ENCODE measurements around the gene SAMD5. TPM values are rescaled to one million over a fixed set of nuclear protein-coding genes. Genes with fewer than 3 reads are reported as not detected.

Gene SAMD5
- total and polyA plus RNA-seq, 10 of the 15 experiments (the other 5 are each of a cell fraction or from before 2014, with no cell fraction given): 0.01 to 0.23 (median 0.05) TPM; not detected in 5

DNA sequence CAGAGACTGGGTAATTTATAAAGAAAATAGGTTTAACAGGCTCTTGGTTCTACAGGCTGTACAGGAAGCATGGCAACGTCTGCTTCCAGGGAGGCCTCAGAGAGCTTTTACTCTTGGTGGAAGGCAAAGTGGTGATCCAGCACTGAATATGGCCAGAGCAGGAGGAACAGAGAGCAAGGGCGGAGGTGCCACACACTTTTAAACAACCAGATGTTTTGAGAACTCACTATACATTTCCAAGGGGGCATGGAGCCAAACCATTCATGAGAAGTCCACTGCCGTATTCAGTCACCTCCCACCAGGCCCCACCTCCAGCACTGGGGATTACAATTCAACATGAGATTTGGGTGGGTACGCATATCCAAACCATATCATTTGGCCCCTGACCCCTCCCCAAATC, 18.7 kb downstream of the SAMD5 start:
- in situ Hi-C loops (cut with MboI) (no loop called here), intact Hi-C loops (cut with micrococcal nuclease; ENCODE audit: unreplicated experiment) (no loop called here)
- no peaks in the 10 kb centered on the region for H3K27me3 ChIP-seq (replicated peaks in 1 of 2; ENCODE audit: control insufficient read depth in 2 of 2, insufficient read depth in 2 of 2, low read length in 1 of 2)
- no peak overlapping the region for H3K4me2 ChIP-seq (ENCODE audit: control insufficient read depth, insufficient read depth)
- H3K36me3 ChIP-seq (ENCODE audit: control insufficient read depth in 2 of 2, insufficient read depth in 2 of 2, low read length in 1 of 2): no peaks in the 10 kb centered on the region
- ATAC-seq: no peak
- WGBS (ENCODE audit: insufficient coverage, insufficient replicate concordance, low lambda C conversion rate, missing lambda C conversion rate): 13% methylated on average over 4 of the region's 4 CpGs
- no peak for DNase-seq (ENCODE audit: low read depth, low spot score)
- H4K20me1 ChIP-seq (ENCODE audit: control insufficient read depth, insufficient read depth): no peaks in the 10 kb centered on the region
- H2AFZ ChIP-seq (ENCODE audit: control insufficient read depth, low read depth, low read length): no peak overlapping the region
- CTCF ChIA-PET: no interaction called here
- BruUV-seq (replicated peaks): no TSS peak
- FAIRE-seq: no peak
- no peaks in the 10 kb centered on the region for H3K79me2 ChIP-seq (ENCODE audit: control insufficient read depth, insufficient read depth, low read length)
- H3K9me3 ChIP-seq (replicated peaks; ENCODE audit: control insufficient read depth, insufficient read depth, low read length): no peaks in the 10 kb centered on the region
- RAD21 ChIA-PET (ENCODE audit: unreplicated experiment): no interaction called here
- POLR2A ChIA-PET: no interaction called here
- H3K4me3 ChIP-seq: no peak overlapping the region
- H3K4me1 ChIP-seq (ENCODE audit: control insufficient read depth, insufficient read depth, low read length): no peaks in the 10 kb centered on the region
- no peak overlapping the region for H3K9ac ChIP-seq (ENCODE audit: control insufficient read depth, insufficient read depth, low read length)
- no peak overlapping the region for H3K27ac ChIP-seq (ENCODE audit: control insufficient read depth, insufficient read depth)
- SMC1A ChIA-PET (ENCODE audit: uncharacterized antibody, unreplicated experiment): interaction anchor here (0.6 to 0.8 kb wide), 2 partner anchors 31 to 33 kb away, joined by 3 read pairs; no protein-coding TSS in a partner anchor
- TF ChIP-seq, protein P1, sequence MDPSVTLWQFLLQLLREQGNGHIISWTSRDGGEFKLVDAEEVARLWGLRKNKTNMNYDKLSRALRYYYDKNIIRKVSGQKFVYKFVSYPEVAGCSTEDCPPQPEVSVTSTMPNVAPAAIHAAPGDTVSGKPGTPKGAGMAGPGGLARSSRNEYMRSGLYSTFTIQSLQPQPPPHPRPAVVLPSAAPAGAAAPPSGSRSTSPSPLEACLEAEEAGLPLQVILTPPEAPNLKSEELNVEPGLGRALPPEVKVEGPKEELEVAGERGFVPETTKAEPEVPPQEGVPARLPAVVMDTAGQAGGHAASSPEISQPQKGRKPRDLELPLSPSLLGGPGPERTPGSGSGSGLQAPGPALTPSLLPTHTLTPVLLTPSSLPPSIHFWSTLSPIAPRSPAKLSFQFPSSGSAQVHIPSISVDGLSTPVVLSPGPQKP (IDR thresholded peaks at IDR 0.05; ENCODE audit: low read depth, low read length): no peak
- TF ChIP-seq, protein P2, sequence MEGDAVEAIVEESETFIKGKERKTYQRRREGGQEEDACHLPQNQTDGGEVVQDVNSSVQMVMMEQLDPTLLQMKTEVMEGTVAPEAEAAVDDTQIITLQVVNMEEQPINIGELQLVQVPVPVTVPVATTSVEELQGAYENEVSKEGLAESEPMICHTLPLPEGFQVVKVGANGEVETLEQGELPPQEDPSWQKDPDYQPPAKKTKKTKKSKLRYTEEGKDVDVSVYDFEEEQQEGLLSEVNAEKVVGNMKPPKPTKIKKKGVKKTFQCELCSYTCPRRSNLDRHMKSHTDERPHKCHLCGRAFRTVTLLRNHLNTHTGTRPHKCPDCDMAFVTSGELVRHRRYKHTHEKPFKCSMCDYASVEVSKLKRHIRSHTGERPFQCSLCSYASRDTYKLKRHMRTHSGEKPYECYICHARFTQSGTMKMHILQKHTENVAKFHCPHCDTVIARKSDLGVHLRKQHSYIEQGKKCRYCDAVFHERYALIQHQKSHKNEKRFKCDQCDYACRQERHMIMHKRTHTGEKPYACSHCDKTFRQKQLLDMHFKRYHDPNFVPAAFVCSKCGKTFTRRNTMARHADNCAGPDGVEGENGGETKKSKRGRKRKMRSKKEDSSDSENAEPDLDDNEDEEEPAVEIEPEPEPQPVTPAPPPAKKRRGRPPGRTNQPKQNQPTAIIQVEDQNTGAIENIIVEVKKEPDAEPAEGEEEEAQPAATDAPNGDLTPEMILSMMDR (IDR thresholded peaks at IDR 0.05 in 2 of 3, conservative IDR thresholded peaks at IDR 0.05 in 1 of 3; ENCODE audit: control insufficient read depth in 2 of 3, extremely low read depth in 1 of 3, insufficient read depth in 1 of 3, low read depth in 3 of 3, low read length in 3 of 3): no peak
- no peak for TF ChIP-seq BMI1 (IDR thresholded peaks at IDR 0.05; ENCODE audit: borderline replicate concordance)
- TF ChIP-seq HDGF (IDR thresholded peaks at IDR 0.05): no peak
- TF ChIP-seq, protein P3, sequence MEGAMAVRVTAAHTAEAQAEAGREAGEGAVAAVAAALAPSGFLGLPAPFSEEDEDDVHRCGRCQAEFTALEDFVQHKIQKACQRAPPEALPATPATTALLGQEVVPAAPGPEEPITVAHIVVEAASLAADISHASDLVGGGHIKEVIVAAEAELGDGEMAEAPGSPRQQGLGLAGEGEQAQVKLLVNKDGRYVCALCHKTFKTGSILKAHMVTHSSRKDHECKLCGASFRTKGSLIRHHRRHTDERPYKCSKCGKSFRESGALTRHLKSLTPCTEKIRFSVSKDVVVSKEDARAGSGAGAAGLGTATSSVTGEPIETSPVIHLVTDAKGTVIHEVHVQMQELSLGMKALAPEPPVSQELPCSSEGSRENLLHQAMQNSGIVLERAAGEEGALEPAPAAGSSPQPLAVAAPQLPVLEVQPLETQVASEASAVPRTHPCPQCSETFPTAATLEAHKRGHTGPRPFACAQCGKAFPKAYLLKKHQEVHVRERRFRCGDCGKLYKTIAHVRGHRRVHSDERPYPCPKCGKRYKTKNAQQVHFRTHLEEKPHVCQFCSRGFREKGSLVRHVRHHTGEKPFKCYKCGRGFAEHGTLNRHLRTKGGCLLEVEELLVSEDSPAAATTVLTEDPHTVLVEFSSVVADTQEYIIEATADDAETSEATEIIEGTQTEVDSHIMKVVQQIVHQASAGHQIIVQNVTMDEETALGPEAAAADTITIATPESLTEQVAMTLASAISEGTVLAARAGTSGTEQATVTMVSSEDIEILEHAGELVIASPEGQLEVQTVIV (IDR thresholded peaks at IDR 0.05; ENCODE audit: borderline replicate concordance, partially characterized antibody): no peak
- no peak for TF ChIP-seq JUNB (IDR thresholded peaks at IDR 0.05)
- TF ChIP-seq GABPA (IDR thresholded peaks at IDR 0.05; ENCODE audit: low read depth): no peak
- TF ChIP-seq ZNF384 (IDR thresholded peaks at IDR 0.05; ENCODE audit: borderline replicate concordance, low read depth, low read length): no peak
- no peak for TF ChIP-seq RELA (IDR thresholded peaks at IDR 0.05; ENCODE audit: borderline replicate concordance, partially characterized antibody)
- TF ChIP-seq, protein P4, sequence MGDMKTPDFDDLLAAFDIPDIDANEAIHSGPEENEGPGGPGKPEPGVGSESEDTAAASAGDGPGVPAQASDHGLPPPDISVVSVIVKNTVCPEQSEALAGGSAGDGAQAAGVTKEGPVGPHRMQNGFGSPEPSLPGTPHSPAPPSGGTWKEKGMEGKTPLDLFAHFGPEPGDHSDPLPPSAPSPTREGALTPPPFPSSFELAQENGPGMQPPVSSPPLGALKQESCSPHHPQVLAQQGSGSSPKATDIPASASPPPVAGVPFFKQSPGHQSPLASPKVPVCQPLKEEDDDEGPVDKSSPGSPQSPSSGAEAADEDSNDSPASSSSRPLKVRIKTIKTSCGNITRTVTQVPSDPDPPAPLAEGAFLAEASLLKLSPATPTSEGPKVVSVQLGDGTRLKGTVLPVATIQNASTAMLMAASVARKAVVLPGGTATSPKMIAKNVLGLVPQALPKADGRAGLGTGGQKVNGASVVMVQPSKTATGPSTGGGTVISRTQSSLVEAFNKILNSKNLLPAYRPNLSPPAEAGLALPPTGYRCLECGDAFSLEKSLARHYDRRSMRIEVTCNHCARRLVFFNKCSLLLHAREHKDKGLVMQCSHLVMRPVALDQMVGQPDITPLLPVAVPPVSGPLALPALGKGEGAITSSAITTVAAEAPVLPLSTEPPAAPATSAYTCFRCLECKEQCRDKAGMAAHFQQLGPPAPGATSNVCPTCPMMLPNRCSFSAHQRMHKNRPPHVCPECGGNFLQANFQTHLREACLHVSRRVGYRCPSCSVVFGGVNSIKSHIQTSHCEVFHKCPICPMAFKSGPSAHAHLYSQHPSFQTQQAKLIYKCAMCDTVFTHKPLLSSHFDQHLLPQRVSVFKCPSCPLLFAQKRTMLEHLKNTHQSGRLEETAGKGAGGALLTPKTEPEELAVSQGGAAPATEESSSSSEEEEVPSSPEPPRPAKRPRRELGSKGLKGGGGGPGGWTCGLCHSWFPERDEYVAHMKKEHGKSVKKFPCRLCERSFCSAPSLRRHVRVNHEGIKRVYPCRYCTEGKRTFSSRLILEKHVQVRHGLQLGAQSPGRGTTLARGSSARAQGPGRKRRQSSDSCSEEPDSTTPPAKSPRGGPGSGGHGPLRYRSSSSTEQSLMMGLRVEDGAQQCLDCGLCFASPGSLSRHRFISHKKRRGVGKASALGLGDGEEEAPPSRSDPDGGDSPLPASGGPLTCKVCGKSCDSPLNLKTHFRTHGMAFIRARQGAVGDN (IDR thresholded peaks at IDR 0.05): no peak
- no peak for TF ChIP-seq ZBED1 (IDR thresholded peaks at IDR 0.05; ENCODE audit: borderline replicate concordance)
